Activated B cell treated with CpG ODN at 0.5 μM for 24 hours (primary cell): Measurements from ENCODE around the gene TMSB4X. TPM values are rescaled to one million over a fixed set of nuclear protein-coding genes. Genes with fewer than 3 reads are reported as not detected.
A peak's percentile ranks its signal among the peaks of the same experiment; 100 is the strongest.
"Not testable (repeated sequence)": the region's sequence is repeated elsewhere in the genome, so short reads cannot be mapped to it uniquely, and the experiment has no call there.

ENCODE experiments used
- ATAC-seq: fragments of 200-7000 bp; cut with Tn5 transposase; one replicate; pipeline ENCODE4 v1.10.0; 2021; ENCODE audit warnings: low read depth, mild to moderate bottlenecking, moderate library complexity
- CTCF ChIA-PET: fragments of 350-600 bp; sonication (Branson Sonifier 250); formaldehyde crosslinking; loops from one replicate; lab custom pipeline; 2021; ENCODE audit warnings: antibody characterized with exemption; lab: Charles Lee
- POLR2A ChIA-PET: fragments of 350-600 bp; sonication (Branson Sonifier 250); formaldehyde crosslinking; loops from one replicate; lab custom pipeline; 2021; ENCODE audit warnings: antibody characterized with exemption; lab: Charles Lee
- DNase-seq: peaks from one replicate; pipeline ENCODE4 v3.0.0; 2022
- H3K27ac Mint-ChIP-seq: one replicate; pipeline ENCODE4 v1.8.0; 2020; ENCODE audit warnings: mixed read lengths
- H3K27me3 Mint-ChIP-seq: one replicate; pipeline ENCODE4 v1.8.0; 2021; ENCODE audit warnings: mixed read lengths
- H3K36me3 Mint-ChIP-seq: one replicate; pipeline ENCODE4 v1.8.0; 2021; ENCODE audit warnings: low read depth, mixed read lengths
- H3K4me1 Mint-ChIP-seq: one replicate; pipeline ENCODE4 v1.8.0; 2021; ENCODE audit warnings: mixed read lengths
- H3K4me3 Mint-ChIP-seq: one replicate; pipeline ENCODE4 v1.8.0; 2020; ENCODE audit warnings: mild to moderate bottlenecking, mixed read lengths
- H3K9me3 Mint-ChIP-seq: one replicate; pipeline ENCODE4 v1.8.0; 2020; ENCODE audit warnings: mixed read lengths
- CTCF ChIP-seq: fragments of 200-600 bp; IDR thresholded peaks from one replicate; pipeline ENCODE4 v1.8.0; 2022; ENCODE audit warnings: antibody characterized with exemption, mild to moderate bottlenecking
- intact Hi-C: fragments of 100-400 bp; cut with micrococcal nuclease; formaldehyde crosslinking; loops from one replicate; pipeline ENCODE4 v1.15.1; 2024
- total RNA-seq: library from RNA; stranded (reverse); gene quantifications from 2 replicates; pipeline ENCODE4 v1.2.3, GENCODE V29; 2022

The TMSB4X gene
- total RNA-seq, 1 donor from 2014 or later = 5,922 TPM

- POLR2A ChIA-PET = interaction anchor here (0.7 to 11.7 kb wide), 13 partner anchors 9 to 74 kb away, joined by 3 to 179 read pairs (median 5); partner anchors contain the start of gene TMSB4X
- H3K4me3 Mint-ChIP-seq = peak overlapping the region; percentile 16
- no peaks in the 10 kb centered on the region for H3K9me3 Mint-ChIP-seq
- no peak for TF ChIP-seq CTCF
- intact Hi-C loops = no loop called here
- peak overlapping the region; percentile 64 for H3K27ac Mint-ChIP-seq
- ATAC-seq (peak; percentile 38), DNase-seq (no peak)
- no peaks in the 10 kb centered on the region for H3K36me3 Mint-ChIP-seq
- peaks cover 58% of the 10 kb centered on the region for H3K4me1 Mint-ChIP-seq
- CTCF ChIA-PET = interaction anchor here (1.4 kb wide), 1 partner anchor 13 kb away, joined by 3 read pairs; no protein-coding TSS in a partner anchor
- no peaks in the 10 kb centered on the region for H3K27me3 Mint-ChIP-seq
Measured at GRCh38 chrX:13014111-13015096, 39.5 kb downstream of the TMSB4X start.

- Mint-ChIP-seq H3K27ac (no peak overlapping the region), H3K4me3 (no peak overlapping the region), H3K36me3 (no peaks in the 10 kb centered on the region), H3K27me3 (no peaks in the 10 kb centered on the region), H3K4me1 (peaks cover 52% of the 10 kb centered on the region), H3K9me3 (no peaks in the 10 kb centered on the region)
- intact Hi-C loops = no loop called here
- no peak for DNase-seq
- no peak for TF ChIP-seq CTCF
- CTCF ChIA-PET = no interaction called here
- POLR2A ChIA-PET = interaction anchor here (1.0 kb wide), 1 partner anchor 16 kb away, joined by 3 read pairs; no protein-coding TSS in a partner anchor
- no peak for ATAC-seq
Measured at GRCh38 chrX:13015536-13016236, 40.8 kb downstream of the TMSB4X start.

GRCh38 chrX:13016731-13017130 is 41.8 kb downstream of the TMSB4X start:
- H3K27me3 Mint-ChIP-seq, DNase-seq, H3K36me3 Mint-ChIP-seq, H3K9me3 Mint-ChIP-seq, H3K27ac Mint-ChIP-seq, ATAC-seq, intact Hi-C loops, CTCF ChIA-PET: not testable (repeated sequence)
- Mint-ChIP-seq H3K4me3 (peak overlapping the region; percentile 24), H3K4me1 (peaks cover 48% of the 10 kb centered on the region)
- POLR2A ChIA-PET = interaction anchor here (1.0 kb wide), 1 partner anchor 17 kb away, joined by 3 read pairs; no protein-coding TSS in a partner anchor

GRCh38 chrX:13022926-13023325 is 48.0 kb downstream of the TMSB4X start:
- ChIA-PET CTCF (interaction anchor here (0.6 to 0.9 kb wide), 2 partner anchors 76 to 465 kb away, joined by 3 read pairs; no protein-coding TSS in a partner anchor), POLR2A (interaction anchor here (0.6 to 2.0 kb wide), 13 partner anchors 9 to 68 kb away, joined by 3 to 9 read pairs (median 4); partner anchors contain the start of gene TMSB4X)
- TF ChIP-seq CTCF = no peak
- intact Hi-C loops = no loop called here
- H3K36me3 Mint-ChIP-seq = no peaks in the 10 kb centered on the region
- no peak for DNase-seq
- ATAC-seq = peak; percentile 71
- no peaks in the 10 kb centered on the region for H3K27me3 Mint-ChIP-seq
- peaks cover 45% of the 10 kb centered on the region for H3K4me1 Mint-ChIP-seq
- peak overlapping the region; percentile 38 for H3K4me3 Mint-ChIP-seq
- H3K9me3 Mint-ChIP-seq = no peaks in the 10 kb centered on the region
- peak overlapping the region; percentile 53 for H3K27ac Mint-ChIP-seq

GRCh38 chrX:13023567-13023966 is 48.7 kb downstream of the TMSB4X start:
- no peak for TF ChIP-seq CTCF
- no peaks in the 10 kb centered on the region for H3K9me3 Mint-ChIP-seq
- DNase-seq (no peak), ATAC-seq (no peak)
- no peak overlapping the region for H3K4me3 Mint-ChIP-seq
- POLR2A ChIA-PET = interaction anchor here (0.6 to 2.0 kb wide), 11 partner anchors 10 to 68 kb away, joined by 3 to 9 read pairs (median 4); partner anchors contain the start of gene TMSB4X
- no peaks in the 10 kb centered on the region for H3K27me3 Mint-ChIP-seq
- peaks cover 47% of the 10 kb centered on the region for H3K4me1 Mint-ChIP-seq
- CTCF ChIA-PET = interaction anchor here (0.6 to 0.9 kb wide), 2 partner anchors 77 to 464 kb away, joined by 3 read pairs; no protein-coding TSS in a partner anchor
- H3K36me3 Mint-ChIP-seq = no peaks in the 10 kb centered on the region
- intact Hi-C loops = no loop called here
- H3K27ac Mint-ChIP-seq = no peak overlapping the region
